Stimulated activated memory B cell treated with anti-CD40 and anti-IgM and Interleukin-4, amounts not matched to agents 10 μg/mL and 1 μg/mL and 100 μg/mL, for 72 hours (primary cell): ENCODE measurements around the gene SLC22A5.
A peak's percentile ranks its signal among the peaks of the same experiment; 100 is the strongest.
"Not testable (repeated sequence)": the region's sequence is repeated elsewhere in the genome, so short reads cannot be mapped to it uniquely, and the experiment has no call there.

Experiments used
- ATAC-seq: fragments of 150-1000 bp; cut with Tn5 transposase; 2 replicates; pipeline ENCODE4 v1.10.0; 2021
- H3K27ac Mint-ChIP-seq: one replicate; pipeline ENCODE4 v1.8.0; 2022; ENCODE audit warnings: mild to moderate bottlenecking, mixed read lengths
- H3K27me3 Mint-ChIP-seq: one replicate; pipeline ENCODE4 v1.8.0; 2022; ENCODE audit warnings: mixed read lengths
- H3K36me3 Mint-ChIP-seq: one replicate; pipeline ENCODE4 v1.8.0; 2022; ENCODE audit warnings: mixed read lengths
- H3K4me1 Mint-ChIP-seq: one replicate; pipeline ENCODE4 v1.8.0; 2022; ENCODE audit warnings: mixed read lengths
- H3K4me3 Mint-ChIP-seq: one replicate; pipeline ENCODE4 v1.8.0; 2022; ENCODE audit warnings: mild to moderate bottlenecking, moderate library complexity, mixed read lengths
- H3K9me3 Mint-ChIP-seq: one replicate; pipeline ENCODE4 v1.8.0; 2022; ENCODE audit warnings: mixed read lengths

Gene SLC22A5

GRCh38 chr5:132389585-132390286 lies 20.2 kb downstream of the SLC22A5 start:
- H3K36me3 Mint-ChIP-seq, result peaks cover 6% of the 10 kb centered on the region
- peaks cover 35% of the 10 kb centered on the region for H3K4me1 Mint-ChIP-seq
- ATAC-seq, result no peak

GRCh38 chr5:132391247-132391646 lies 21.7 kb downstream of the SLC22A5 start:
- Mint-ChIP-seq H3K9me3 (no peaks in the 10 kb centered on the region), H3K36me3 (peaks cover 13% of the 10 kb centered on the region), H3K4me3 (no peak overlapping the region), H3K27ac (no peak overlapping the region), H3K4me1 (peaks cover 38% of the 10 kb centered on the region), H3K27me3 (no peaks in the 10 kb centered on the region)
- no peak for ATAC-seq

More at GRCh38 chr5:132389585-132390286, 20.2 kb downstream of the SLC22A5 start:
- Mint-ChIP-seq H3K27ac (no peak overlapping the region), H3K9me3 (no peaks in the 10 kb centered on the region), H3K27me3 (no peaks in the 10 kb centered on the region), H3K4me3 (no peak overlapping the region)

- H3K27ac Mint-ChIP-seq, result no peak overlapping the region
- no peak overlapping the region for H3K4me3 Mint-ChIP-seq
- H3K27me3 Mint-ChIP-seq, result no peaks in the 10 kb centered on the region
- no peaks in the 10 kb centered on the region for H3K9me3 Mint-ChIP-seq
- H3K4me1 Mint-ChIP-seq, result peaks cover 32% of the 10 kb centered on the region
- no peak for ATAC-seq
- H3K36me3 Mint-ChIP-seq, result peaks cover 13% of the 10 kb centered on the region
Observed at GRCh38 chr5:132391870-132392269, 22.4 kb downstream of the SLC22A5 start.

- no peak for ATAC-seq
- Mint-ChIP-seq H3K27me3 (no peaks in the 10 kb centered on the region), H3K9me3 (no peaks in the 10 kb centered on the region), H3K27ac (no peak overlapping the region), H3K36me3 (peaks cover 13% of the 10 kb centered on the region), H3K4me3 (no peak overlapping the region), H3K4me1 (peaks cover 27% of the 10 kb centered on the region)
Observed at GRCh38 chr5:132392411-132392810, 22.9 kb downstream of the SLC22A5 start.

- H3K27ac Mint-ChIP-seq, result peak overlapping the region; percentile 65
- ATAC-seq, result no peak
- peaks cover 20% of the 10 kb centered on the region for H3K4me1 Mint-ChIP-seq
- peaks cover 13% of the 10 kb centered on the region for H3K36me3 Mint-ChIP-seq
- H3K27me3 Mint-ChIP-seq, result no peaks in the 10 kb centered on the region
- no peak overlapping the region for H3K4me3 Mint-ChIP-seq
- no peaks in the 10 kb centered on the region for H3K9me3 Mint-ChIP-seq
Observed at GRCh38 chr5:132392978-132393825, 23.7 kb downstream of the SLC22A5 start.

GRCh38 chr5:132394667-132395259 lies 25.3 kb downstream of the SLC22A5 start:
- ATAC-seq, result peak; percentile 69
- Mint-ChIP-seq H3K27ac (peak overlapping the region; percentile 76), H3K4me1 (peaks cover 20% of the 10 kb centered on the region), H3K36me3 (peaks cover 13% of the 10 kb centered on the region), H3K4me3 (no peak overlapping the region), H3K27me3 (no peaks in the 10 kb centered on the region), H3K9me3 (no peaks in the 10 kb centered on the region)

- ATAC-seq, result no peak
- no peak overlapping the region for H3K4me3 Mint-ChIP-seq
- peaks cover 13% of the 10 kb centered on the region for H3K36me3 Mint-ChIP-seq
- no peaks in the 10 kb centered on the region for H3K27me3 Mint-ChIP-seq
- H3K27ac Mint-ChIP-seq, result no peak overlapping the region
- H3K4me1 Mint-ChIP-seq, result peaks cover 26% of the 10 kb centered on the region
- H3K9me3 Mint-ChIP-seq, result no peaks in the 10 kb centered on the region
Observed at GRCh38 chr5:132396589-132397031, 27.1 kb downstream of the SLC22A5 start.

GRCh38 chr5:132397224-132397623 lies 27.7 kb downstream of the SLC22A5 start:
- H3K9me3 Mint-ChIP-seq, result no peaks in the 10 kb centered on the region
- no peak overlapping the region for H3K27ac Mint-ChIP-seq
- no peak for ATAC-seq
- peaks cover 31% of the 10 kb centered on the region for H3K4me1 Mint-ChIP-seq
- no peaks in the 10 kb centered on the region for H3K27me3 Mint-ChIP-seq
- H3K4me3 Mint-ChIP-seq, result no peak overlapping the region
- peaks cover 13% of the 10 kb centered on the region for H3K36me3 Mint-ChIP-seq

- H3K27ac Mint-ChIP-seq, H3K9me3 Mint-ChIP-seq, H3K4me3 Mint-ChIP-seq, ATAC-seq, H3K27me3 Mint-ChIP-seq: not testable (repeated sequence)
- Mint-ChIP-seq H3K36me3 (peaks cover 12% of the 10 kb centered on the region), H3K4me1 (peaks cover 34% of the 10 kb centered on the region)
Observed at GRCh38 chr5:132397936-132398675, 28.6 kb downstream of the SLC22A5 start.

GRCh38 chr5:132404041-132404440 lies 34.5 kb downstream of the SLC22A5 start:
- not testable (repeated sequence) for H3K4me3 Mint-ChIP-seq, H3K9me3 Mint-ChIP-seq, H3K27ac Mint-ChIP-seq, H3K36me3 Mint-ChIP-seq, ATAC-seq, H3K27me3 Mint-ChIP-seq
- H3K4me1 Mint-ChIP-seq, result peaks cover 22% of the 10 kb centered on the region

- ATAC-seq, result no peak
- Mint-ChIP-seq H3K4me1 (peaks cover 28% of the 10 kb centered on the region), H3K9me3 (no peaks in the 10 kb centered on the region), H3K36me3 (no peaks in the 10 kb centered on the region), H3K27me3 (no peaks in the 10 kb centered on the region), H3K27ac (peak overlapping the region; percentile 58), H3K4me3 (no peak overlapping the region)
Observed at GRCh38 chr5:132405646-132406045, 36.1 kb downstream of the SLC22A5 start.

- H3K4me3 Mint-ChIP-seq, result no peak overlapping the region
- no peaks in the 10 kb centered on the region for H3K9me3 Mint-ChIP-seq
- no peak for ATAC-seq
- peak overlapping the region; percentile 58 for H3K27ac Mint-ChIP-seq
- no peaks in the 10 kb centered on the region for H3K36me3 Mint-ChIP-seq
- H3K27me3 Mint-ChIP-seq, result no peaks in the 10 kb centered on the region
- peaks cover 25% of the 10 kb centered on the region for H3K4me1 Mint-ChIP-seq
Observed at GRCh38 chr5:132406144-132406783, 36.8 kb downstream of the SLC22A5 start.

GRCh38 chr5:132407970-132408369 lies 38.5 kb downstream of the SLC22A5 start:
- H3K36me3 Mint-ChIP-seq, result no peaks in the 10 kb centered on the region
- H3K4me1 Mint-ChIP-seq, result peaks cover 34% of the 10 kb centered on the region
- H3K4me3 Mint-ChIP-seq, result no peak overlapping the region
- ATAC-seq, result no peak
- no peaks in the 10 kb centered on the region for H3K27me3 Mint-ChIP-seq
- H3K9me3 Mint-ChIP-seq, result no peaks in the 10 kb centered on the region
- peak overlapping the region; percentile 58 for H3K27ac Mint-ChIP-seq

GRCh38 chr5:132408456-132408855 lies 38.9 kb downstream of the SLC22A5 start:
- no peaks in the 10 kb centered on the region for H3K27me3 Mint-ChIP-seq
- no peak for ATAC-seq
- no peaks in the 10 kb centered on the region for H3K9me3 Mint-ChIP-seq
- H3K4me1 Mint-ChIP-seq, result peaks cover 39% of the 10 kb centered on the region
- H3K36me3 Mint-ChIP-seq, result no peaks in the 10 kb centered on the region
- peak overlapping the region; percentile 98 for H3K27ac Mint-ChIP-seq
- H3K4me3 Mint-ChIP-seq, result no peak overlapping the region
